HG03135 (cell line): ENCODE data around the gene MYO6.

Experiments
- ATAC-seq: cut with Tn5 transposase; IDR thresholded peaks from one replicate; pipeline ENCODE4 v1.9.1; 2021; ENCODE audit warnings: mild to moderate bottlenecking, moderate library complexity; ENCODE audit not compliant: unreplicated experiment

The MYO6 gene

DNA sequence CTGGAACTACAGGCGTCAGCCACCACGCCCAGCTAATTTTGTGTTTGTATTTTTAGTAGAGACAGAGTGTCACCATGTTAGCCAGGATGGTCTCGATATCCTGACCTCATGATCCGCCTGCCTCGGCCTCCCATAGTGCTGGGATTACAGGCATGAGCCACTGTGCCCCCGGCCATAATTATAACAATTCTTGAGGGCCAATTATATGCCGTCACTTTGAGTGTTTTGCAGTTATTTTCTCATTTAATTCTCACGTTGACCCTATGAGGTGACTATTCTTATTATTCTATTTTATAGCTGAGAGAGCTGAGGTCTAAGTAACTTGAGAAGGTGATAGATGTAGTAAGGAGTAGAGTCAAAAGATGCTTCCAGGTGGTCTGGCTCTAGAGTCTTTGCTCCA lies 13.0 kb downstream of the MYO6 start:
- no peak for ATAC-seq

GRCh38 chr6:75766387-75766786 lies 17.3 kb downstream of the MYO6 start:
- ATAC-seq, result no peak

GRCh38 chr6:75770844-75771243 lies 21.8 kb downstream of the MYO6 start:
- no peak for ATAC-seq

DNA sequence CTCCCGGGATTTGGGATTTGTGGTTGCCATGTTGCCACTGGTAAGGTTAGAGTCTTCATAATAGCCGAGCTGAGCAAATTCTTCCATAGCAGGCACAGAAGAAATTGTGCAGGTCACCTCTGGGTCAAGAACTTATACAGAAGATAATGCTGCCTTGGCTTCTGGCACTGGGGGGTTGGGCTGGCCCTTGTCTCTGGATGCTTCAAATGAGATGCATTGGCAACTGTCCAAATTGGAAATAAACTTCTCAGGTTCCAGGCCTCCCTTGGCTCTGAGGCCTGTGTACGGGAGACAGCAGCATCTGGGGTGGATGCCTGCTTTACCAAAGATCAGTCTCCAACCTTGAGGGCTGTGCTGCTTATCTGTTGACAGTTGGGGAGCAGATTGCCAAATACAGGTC lies 26.2 kb downstream of the MYO6 start:
- no peak for ATAC-seq

DNA sequence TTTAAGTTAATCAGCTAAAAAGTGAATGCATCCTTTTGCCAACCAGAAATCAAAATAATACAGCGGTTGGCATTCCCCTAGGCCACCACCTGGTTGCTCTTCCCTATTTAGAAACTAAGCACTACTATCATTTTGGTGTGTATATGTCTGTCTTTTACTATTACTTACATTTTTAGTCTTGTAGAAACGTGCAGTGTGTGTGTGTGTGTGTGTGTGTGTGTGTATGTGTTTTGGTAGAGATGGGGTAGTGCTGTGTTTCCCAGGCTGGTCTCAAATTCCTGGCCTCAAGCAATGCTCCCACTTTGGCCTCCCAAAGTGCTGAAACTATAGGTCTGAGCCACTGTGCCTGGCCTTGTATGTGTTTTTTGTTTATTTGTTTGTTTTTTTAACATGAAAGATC lies 27.4 kb downstream of the MYO6 start:
- ATAC-seq, result no peak

GRCh38 chr6:75778757-75779156 lies 29.7 kb downstream of the MYO6 start:
- no peak for ATAC-seq

GRCh38 chr6:75786152-75786551 lies 37.1 kb downstream of the MYO6 start:
- ATAC-seq, result no peak

DNA sequence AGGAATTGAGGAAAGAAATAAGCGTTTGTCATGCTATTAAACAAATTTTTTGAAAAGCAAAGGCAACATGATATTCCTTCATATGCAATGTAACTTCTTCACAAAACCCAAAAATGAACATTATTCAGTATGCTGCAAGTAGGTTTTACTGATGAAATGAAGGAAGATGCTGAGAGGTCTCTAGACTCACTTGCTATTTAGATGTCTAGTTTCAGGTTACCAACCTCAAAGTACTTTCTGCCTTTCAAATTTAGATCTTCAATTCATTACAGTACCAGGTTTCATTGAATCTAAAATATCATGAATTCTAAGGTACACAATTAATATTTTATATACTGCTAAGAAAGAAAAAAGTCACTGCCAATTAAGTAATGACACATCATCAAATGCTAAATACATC lies 39.9 kb downstream of the MYO6 start:
- ATAC-seq, result no peak

DNA sequence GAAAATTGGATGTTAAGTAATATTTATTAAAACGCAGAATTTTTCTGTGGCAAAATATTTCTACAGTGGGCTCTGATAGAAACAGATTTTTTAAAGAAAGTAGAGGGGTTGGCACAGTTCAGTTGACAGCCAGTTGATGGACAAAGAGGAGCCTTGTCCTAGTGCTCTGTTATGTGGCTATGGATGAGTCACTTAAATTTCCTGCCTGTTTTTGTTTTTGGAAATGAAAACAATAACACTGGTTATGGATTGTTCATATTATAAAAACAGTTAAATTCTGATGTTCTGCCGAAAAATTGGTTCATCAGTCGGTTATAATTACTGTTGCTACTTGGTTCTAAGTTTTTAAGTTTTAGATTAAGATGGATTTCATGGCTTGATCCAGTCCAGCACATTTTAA lies 42.8 kb downstream of the MYO6 start:
- ATAC-seq, result no peak

- ATAC-seq, result no peak
These were observed 45.4 kb downstream of the MYO6 start for GRCh38 chr6:75794351-75794846.

DNA sequence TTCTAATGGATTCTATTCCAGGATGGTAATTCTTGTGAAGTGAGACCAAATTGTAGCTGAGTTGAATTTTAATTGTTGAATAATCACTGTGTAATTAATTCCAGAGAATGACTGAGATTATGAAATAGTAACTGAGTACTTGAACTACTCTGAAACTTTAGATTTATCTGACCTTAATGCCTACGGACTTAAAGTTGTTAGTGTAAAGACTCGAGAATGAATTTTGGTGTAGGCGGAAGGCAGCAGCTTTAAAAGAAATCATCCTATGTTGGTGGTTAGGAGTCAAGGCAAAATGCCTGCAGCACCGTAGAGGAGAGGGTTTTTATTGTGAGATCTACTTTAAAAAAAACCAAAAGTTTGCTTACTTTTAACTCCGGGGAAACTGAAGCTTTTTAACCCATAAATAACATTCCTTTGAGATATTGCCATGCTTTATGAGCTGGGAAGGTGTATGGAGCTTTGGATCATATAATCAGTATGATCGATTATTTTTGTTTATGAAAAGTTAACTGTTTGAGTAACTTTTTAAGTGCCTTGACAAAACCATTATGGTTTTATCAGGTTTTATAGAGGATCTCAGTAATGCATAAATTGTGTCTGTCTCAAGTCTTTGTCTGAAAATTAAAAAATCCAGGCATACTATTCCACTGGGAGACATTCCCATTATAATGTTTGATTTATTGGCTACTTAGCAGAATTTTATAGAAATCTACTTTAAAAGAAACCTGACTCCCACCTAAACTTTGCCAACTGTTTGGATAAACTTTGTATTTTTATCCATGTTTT lies 46.1 kb downstream of the MYO6 start:
- no peak for ATAC-seq

GRCh38 chr6:75796723-75797122 lies 47.7 kb downstream of the MYO6 start:
- ATAC-seq, result no peak

DNA sequence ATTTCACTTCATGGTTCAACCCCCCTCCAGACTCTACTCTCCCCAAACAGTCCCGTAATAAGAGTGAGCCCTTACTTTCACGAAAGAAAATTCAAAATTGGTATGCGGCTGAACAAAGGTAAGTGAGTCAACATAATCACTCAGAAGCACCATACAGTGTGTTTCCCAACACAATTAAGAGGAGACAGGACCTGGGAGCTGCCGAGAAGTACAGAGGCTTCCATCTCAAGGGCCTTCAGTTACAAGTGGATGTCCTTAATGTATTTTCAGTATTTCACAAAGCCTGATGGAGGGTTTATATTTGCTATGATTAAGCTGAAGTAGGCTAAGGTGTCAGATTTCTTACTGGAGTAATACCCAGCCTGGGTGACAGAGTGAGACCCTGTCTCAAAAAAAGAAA lies 51.1 kb downstream of the MYO6 start:
- ATAC-seq, result no peak

DNA sequence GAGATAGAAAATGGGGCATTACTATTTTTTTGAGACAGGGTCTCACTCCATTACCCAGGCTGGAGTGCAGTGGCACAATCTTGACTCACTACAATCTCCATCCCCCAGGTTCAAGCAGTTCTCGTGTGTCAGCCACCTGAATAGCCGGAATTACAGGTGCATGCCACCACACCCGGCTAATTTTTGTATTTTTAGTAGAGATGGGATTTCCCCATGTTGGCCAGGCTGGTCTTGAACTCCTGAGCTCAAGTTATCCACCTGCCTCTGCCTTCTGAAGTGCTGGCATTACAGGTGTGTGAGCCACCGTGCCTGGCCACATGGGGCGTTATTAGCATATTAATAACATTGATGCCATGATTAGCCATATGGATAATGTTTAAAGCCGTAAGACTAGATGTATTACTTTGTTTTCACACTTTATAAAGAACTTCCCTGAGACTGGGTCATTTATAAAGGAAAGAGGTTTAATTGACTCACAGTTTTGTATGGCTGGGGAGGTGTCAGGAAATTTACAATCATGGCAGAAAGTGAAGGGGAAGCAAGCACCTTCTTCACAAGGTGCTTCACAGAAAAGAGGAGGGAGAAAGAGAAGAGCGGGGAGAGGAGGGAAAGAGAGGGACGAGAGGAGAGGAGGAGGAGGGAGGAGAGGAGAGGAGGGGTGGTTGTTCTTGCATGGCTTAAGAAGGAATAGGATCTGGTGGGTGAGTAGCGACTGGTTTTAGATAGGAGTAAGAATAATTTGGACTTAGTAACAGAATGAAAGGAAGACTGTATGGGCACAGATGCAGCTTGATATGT lies 51.9 kb downstream of the MYO6 start:
- ATAC-seq, result no peak

DNA sequence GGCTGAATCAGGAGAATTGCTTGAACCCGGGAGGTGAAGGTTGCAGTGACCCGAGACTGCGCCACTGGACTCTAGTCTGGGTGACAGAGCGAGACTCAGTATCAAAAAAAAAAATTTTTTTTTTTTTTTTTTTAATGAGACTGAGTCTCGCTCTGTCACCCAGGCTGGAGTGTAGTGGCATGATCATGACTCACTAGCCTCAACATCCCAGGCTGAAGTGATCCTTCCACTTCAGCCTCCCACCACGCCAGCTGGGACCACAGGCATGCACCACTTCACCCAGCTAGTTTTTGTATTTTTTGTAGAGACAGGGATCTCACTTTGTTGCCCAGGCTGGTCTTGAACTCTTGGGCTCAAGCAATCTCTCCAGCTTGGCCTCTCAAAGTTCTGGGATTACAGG lies 53.3 kb downstream of the MYO6 start:
- no peak for ATAC-seq

- no peak for ATAC-seq
These were observed 59.5 kb downstream of the MYO6 start for GRCh38 chr6:75808507-75808906.

DNA sequence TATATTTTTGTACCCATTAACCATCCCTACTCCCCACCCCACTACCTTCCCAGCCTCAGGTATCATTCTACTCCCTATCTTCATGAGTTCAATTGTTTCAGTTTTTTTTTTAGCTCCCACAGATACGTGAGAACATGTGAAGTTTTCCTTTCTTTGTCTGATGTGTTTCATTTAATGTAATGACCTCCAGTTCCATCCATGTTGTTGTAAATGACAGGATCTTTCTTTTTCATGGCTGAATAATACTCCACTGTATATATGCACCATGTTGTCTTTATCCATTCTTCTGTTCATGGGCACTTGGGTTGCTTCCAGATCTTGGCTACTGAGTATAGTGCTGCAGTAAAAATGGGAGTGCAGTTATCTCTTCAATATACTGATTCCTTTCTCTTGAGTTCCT lies 63.5 kb downstream of the MYO6 start:
- no peak for ATAC-seq

- no peak for ATAC-seq
These were observed 64.6 kb downstream of the MYO6 start for GRCh38 chr6:75813476-75814250.

DNA sequence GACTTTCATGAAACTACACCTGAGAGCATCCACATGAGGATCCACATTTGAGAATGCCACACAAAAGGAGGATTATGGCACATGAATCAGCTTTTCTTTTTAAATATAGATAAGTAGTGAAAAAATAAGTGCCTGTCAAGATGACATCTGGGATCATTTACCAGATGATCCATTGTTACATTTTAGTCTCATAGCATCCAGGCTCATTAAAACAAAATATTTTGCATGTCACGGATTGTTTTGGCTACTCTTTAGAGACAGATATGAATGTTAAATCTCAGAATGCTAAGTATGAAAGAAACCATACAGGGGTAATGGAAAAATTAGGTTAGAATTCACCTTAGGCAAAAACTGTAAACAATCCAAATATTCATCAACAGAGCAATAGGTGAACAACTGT lies 66.7 kb downstream of the MYO6 start:
- no peak for ATAC-seq

DNA sequence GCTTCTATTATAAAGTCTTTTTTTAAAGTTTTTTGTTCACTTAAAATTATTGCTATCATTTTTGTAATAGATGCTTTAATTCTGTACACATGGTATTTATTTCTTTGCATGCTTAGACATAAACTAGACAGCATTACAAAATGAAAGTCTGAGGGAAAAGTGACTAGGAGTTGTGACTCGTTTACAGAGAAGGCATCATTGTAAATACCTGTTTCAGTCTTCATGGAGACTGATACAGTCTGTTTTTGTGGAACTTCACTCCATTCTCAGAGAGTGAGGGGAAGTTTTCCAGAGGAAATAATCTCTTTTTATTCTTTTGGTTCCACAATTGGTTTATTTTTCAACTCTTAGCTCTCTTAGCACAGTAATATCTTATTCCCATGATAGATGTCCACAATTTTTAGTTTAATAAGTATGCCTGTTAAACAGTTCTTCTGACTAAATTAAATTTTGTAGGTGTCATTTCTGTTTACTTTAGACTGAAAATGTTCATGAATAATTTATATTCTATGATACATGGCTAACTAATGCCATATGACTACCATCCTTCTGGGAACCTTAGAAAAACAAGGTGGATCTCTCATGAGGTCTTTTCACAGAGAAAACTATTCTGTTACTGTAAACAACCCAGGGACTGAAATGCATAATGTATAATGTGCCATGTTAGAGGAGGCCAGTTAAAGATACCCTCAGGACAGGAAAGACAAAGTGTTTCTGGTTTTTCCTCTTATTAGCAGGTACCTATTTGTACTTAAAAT lies 69.2 kb downstream of the MYO6 start:
- no peak for ATAC-seq
